Posterior vena cava (tissue), 2 donors: Measurements from ENCODE around the gene PDIA5. TPM values are rescaled to one million over a fixed set of nuclear protein-coding genes. Genes with fewer than 3 reads are reported as not detected.

ENCODE experiments used
- DNase-seq: peaks from one replicate; pipeline ENCODE4 v3.0.0-alpha.2; 2020; ENCODE audit warnings: low spot score
- intact Hi-C, 2 donors: fragments of 100-400 bp; cut with DNase I; formaldehyde crosslinking; loops; one replicate each; pipeline versions ENCODE4 v1.14.1 to v1.14.2; 2022 to 2023
- total RNA-seq, 2 donors: library from RNA; stranded (reverse); fragmentation: NEBNext Ultra II Directional; extraction: Animal tissue kit (Norgen Biotek cat#: 25700); gene quantifications; one replicate each; pipeline ENCODE4 v1.2.1, GENCODE V29; 2021
- donor health status: DM: yes; HTN: yes; CAD: no.
- donor health status: DM: yes; HTN: yes; CAD: no.

Gene PDIA5
- total RNA-seq, 2 donors from 2014 or later: 29.5 to 29.6 TPM

GRCh38 chr3:123085293-123085931 lies 18.6 kb downstream of the PDIA5 start:
- intact Hi-C loops: no loop called here
- DNase-seq: peak; percentile 63

- intact Hi-C loops: no loop called here
- no peak for DNase-seq
These were observed 19.3 kb downstream of the PDIA5 start for GRCh38 chr3:123085932-123086627.

GRCh38 chr3:123088387-123088786 lies 21.6 kb downstream of the PDIA5 start:
- no peak for DNase-seq
- intact Hi-C loops: no loop called here

GRCh38 chr3:123089611-123090331 lies 22.9 kb downstream of the PDIA5 start:
- peak; percentile 78 for DNase-seq
- intact Hi-C loops: no loop called here

- intact Hi-C loops: no loop called here
- DNase-seq: peak; percentile 6
These were observed 24.1 kb downstream of the PDIA5 start for GRCh38 chr3:123090728-123091531.

GRCh38 chr3:123092243-123092642 lies 25.4 kb downstream of the PDIA5 start:
- intact Hi-C loops: no loop called here
- DNase-seq: peak; percentile 38

- DNase-seq: peak; percentile 62
- intact Hi-C loops: no loop called here
These were observed 26.9 kb downstream of the PDIA5 start for GRCh38 chr3:123093696-123094095.

- intact Hi-C loops: no loop called here
- DNase-seq: peak; percentile 66
These were observed 27.9 kb downstream of the PDIA5 start for GRCh38 chr3:123094516-123095313.

GRCh38 chr3:123096126-123096525 lies 29.3 kb downstream of the PDIA5 start:
- intact Hi-C loops: loop anchor here in 1 of 2 donors (2.0 kb wide), 1 partner anchor 69 kb away; the partner anchor contains the start of gene SEMA5B
- DNase-seq: peak; percentile 74

- intact Hi-C loops: loop anchor here in 1 of 2 donors (2.0 kb wide), 1 partner anchor 70 kb away; the partner anchor contains the start of gene SEMA5B
- peak; percentile 82 for DNase-seq
These were observed 29.9 kb downstream of the PDIA5 start for GRCh38 chr3:123096731-123097130.

- intact Hi-C loops: no loop called here
- peak; percentile 12 for DNase-seq
These were observed 31.9 kb downstream of the PDIA5 start for GRCh38 chr3:123098426-123099330.

GRCh38 chr3:123099331-123100192 lies 32.7 kb downstream of the PDIA5 start:
- DNase-seq: peak; percentile 51
- intact Hi-C loops: no loop called here

- DNase-seq: peak; percentile 41
- intact Hi-C loops: no loop called here
These were observed 33.5 kb downstream of the PDIA5 start for GRCh38 chr3:123100193-123100776.

- intact Hi-C loops: no loop called here
- DNase-seq: no peak
These were observed 35.4 kb downstream of the PDIA5 start for GRCh38 chr3:123102249-123102648.

- intact Hi-C loops: no loop called here
- DNase-seq: peak; percentile 45
These were observed 36.0 kb downstream of the PDIA5 start for GRCh38 chr3:123102826-123103225.

GRCh38 chr3:123104550-123104949 lies 37.7 kb downstream of the PDIA5 start:
- intact Hi-C loops: no loop called here
- peak; percentile 71 for DNase-seq
